KOPT-K1 (cell line): Measurements from ENCODE around the gene LDAH.

Experiments
- H3K27ac ChIP-seq: fragments of 200-600 bp; sonication (generic); 2 replicates; pipeline ENCODE4 v1.5.1; 2016; ENCODE audit warnings: antibody characterized with exemption, mild to moderate bottlenecking, low read depth, low read length; ENCODE audit not compliant: poor library complexity, severe bottlenecking
- H3K36me3 ChIP-seq: fragments of 200-600 bp; sonication (generic); 2 replicates; pipeline ENCODE4 v1.5.1; 2017; ENCODE audit warnings: antibody characterized with exemption, mild to moderate bottlenecking, low read length, moderate library complexity; ENCODE audit not compliant: insufficient read depth
- H3K9me3 ChIP-seq: fragments of 200-600 bp; sonication (generic); 2 replicates; pipeline ENCODE4 v1.5.1; 2017; ENCODE audit warnings: antibody characterized with exemption, low read length, mild to moderate bottlenecking; ENCODE audit not compliant: insufficient read depth, poor library complexity, severe bottlenecking

The LDAH gene

DNA sequence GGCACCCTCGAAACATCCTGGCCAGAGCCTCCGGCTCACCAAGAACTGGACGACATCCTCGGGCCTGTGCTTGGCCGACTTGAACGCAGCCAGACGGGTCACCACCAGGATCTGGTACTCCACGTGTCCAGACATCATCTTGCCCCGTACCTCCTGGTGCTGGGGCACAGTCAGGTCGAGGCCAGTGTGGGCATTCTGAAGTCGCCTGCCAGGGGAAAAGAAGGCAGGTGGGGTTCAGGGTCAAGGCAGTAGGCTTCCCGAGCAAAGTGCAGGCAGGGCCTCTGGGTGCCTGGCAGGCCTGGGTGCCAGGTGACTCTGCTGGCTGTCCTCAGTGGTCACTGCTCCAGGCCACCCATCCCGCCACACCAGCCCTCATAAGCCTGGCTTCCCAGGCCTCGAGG is 177.6 kb downstream of the LDAH start:
- no peaks in the 10 kb centered on the region for H3K36me3 ChIP-seq
- no peaks in the 10 kb centered on the region for H3K9me3 ChIP-seq
- H3K27ac ChIP-seq, result no peak overlapping the region

- Histone ChIP-seq H3K36me3 (no peaks in the 10 kb centered on the region), H3K27ac (no peak overlapping the region), H3K9me3 (no peaks in the 10 kb centered on the region)
Observed at GRCh38 chr2:20643826-20644225, 179.1 kb downstream of the LDAH start.

- Histone ChIP-seq H3K36me3 (no peaks in the 10 kb centered on the region), H3K27ac (no peak overlapping the region), H3K9me3 (no peaks in the 10 kb centered on the region)
Observed at GRCh38 chr2:20643060-20643459, 179.8 kb downstream of the LDAH start.

DNA sequence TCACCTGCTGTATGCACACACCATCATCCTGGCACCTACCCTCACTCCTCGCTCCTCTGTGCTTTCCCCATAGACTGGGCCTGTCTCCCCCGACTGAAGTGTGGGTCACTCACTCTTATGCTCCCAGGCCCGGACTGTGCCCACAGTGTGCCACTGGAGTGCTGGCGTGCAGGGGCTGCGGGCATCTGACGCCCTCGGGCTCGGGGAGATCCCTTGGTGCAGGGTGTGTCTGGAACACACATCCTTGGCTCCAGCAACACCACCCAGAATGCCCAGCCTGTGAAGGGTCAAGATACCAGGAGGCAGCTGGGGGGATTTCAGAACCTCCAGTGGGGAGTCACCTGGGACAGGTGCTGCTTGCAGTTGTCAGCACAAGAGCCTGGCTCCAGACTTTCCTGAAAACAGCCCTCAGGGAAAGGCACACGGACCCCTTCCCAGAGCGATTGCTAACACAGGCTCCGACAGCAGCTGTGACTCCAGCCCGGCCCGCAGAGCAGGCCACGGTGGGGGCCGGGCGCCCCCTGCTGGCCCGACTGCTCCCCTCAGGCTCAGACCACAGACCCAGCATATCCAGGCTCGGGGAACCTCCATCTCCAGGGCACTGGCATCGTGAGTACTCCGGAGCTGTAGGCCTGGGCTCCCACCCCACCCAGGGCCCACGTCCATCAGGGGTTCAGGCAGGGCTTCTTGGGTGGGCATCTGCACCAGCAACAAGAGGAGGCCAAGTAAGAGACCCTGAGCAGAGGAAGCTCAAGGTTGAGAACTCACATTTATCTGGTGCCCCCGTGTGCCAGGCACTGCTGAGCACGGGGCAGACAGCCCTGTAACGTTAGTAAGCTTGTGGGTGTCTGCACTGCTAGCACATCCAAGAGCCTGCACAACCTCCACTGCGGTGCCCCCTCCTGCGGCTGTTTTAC is 180.6 kb downstream of the LDAH start:
- Histone ChIP-seq H3K27ac (no peak overlapping the region), H3K36me3 (no peaks in the 10 kb centered on the region), H3K9me3 (no peaks in the 10 kb centered on the region)

DNA sequence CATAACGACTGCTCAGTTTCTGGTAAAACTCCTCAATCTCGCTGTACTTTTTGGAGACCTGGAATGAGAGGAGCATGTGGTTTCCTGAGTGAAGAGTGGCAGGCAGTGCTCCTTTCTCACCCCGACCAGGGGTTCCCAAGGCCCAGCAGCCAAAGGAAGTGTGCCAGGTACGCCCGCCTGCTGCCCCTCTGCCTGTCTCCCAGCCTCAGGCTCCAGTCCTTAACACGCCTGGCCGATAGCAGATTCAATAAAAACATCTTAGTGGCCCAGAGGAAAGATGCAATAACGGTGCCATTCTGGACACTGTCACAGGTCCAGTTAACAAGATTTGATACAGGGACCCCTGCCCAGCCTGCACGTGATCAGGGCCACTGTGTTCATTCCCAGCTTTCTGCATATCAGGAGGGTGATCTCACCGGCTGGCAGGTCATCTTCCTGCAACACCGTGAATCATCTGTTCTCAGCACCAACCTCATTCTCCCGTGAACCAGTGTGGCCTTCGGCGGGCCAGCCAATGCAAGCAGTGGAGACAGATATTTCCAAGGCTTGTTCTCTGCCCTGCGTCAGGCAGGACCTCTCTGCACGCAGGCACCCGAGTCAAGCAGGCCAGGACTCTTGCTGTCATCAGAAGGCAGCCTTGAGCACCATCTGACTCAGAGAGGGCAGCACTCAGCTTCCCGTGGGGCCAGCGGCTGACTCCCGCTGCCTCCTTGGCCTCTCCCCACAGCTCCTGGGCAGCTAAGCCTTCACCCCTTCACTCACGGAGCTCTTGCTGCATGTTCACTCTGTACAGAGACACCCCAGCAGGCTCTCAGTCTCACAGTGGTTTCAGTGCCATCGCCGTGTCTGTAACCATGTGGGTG is 181.5 kb downstream of the LDAH start:
- no peaks in the 10 kb centered on the region for H3K36me3 ChIP-seq
- no peak overlapping the region for H3K27ac ChIP-seq
- H3K9me3 ChIP-seq, result no peaks in the 10 kb centered on the region

DNA sequence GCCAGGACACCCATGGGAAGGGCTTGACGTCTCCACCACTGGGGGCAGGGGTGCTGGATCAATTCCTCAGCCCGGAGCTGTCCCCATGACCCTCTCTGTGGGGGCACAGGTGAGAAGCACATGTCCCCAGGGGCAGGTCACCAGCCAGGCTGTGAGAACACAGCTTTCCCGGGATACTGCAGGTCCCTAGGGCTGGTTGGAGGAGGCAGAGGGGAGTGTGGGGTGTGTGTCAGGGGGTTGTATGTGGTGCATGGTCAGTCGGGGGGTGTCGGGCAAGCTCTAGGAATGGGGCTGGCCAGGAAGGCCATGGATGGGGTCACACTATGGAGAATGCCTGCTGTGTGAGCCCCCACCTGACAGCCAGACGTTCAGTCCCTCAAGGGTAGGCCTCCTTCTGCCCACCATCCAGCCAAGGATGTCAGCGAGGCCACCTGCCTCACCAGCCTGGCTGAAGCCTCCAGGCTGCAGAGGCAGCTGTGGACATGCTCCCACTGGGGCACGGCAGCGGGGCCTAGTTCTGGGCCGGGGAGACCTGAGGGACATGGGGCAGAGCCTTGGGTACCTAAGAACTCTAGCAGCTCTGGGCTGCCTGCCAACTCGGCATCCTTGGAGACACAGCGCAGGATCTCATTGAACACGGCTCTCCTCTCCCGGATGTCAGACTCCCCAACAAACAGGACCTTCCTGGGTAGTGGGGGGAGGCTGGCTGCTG is 182.3 kb downstream of the LDAH start:
- Histone ChIP-seq H3K27ac (no peak overlapping the region), H3K36me3 (no peaks in the 10 kb centered on the region), H3K9me3 (no peaks in the 10 kb centered on the region)

- no peaks in the 10 kb centered on the region for H3K36me3 ChIP-seq
Observed at GRCh38 chr2:20638646-20639430, 184.1 kb downstream of the LDAH start.

GRCh38 chr2:20638014-20638413 is 184.9 kb downstream of the LDAH start:
- Histone ChIP-seq H3K36me3 (no peaks in the 10 kb centered on the region), H3K9me3 (no peaks in the 10 kb centered on the region), H3K27ac (no peak overlapping the region)

More at GRCh38 chr2:20638646-20639430, 184.1 kb downstream of the LDAH start:
- no peaks in the 10 kb centered on the region for H3K9me3 ChIP-seq
- H3K27ac ChIP-seq, result no peak overlapping the region

- no peaks in the 10 kb centered on the region for H3K9me3 ChIP-seq
- H3K36me3 ChIP-seq, result no peaks in the 10 kb centered on the region
- no peak overlapping the region for H3K27ac ChIP-seq
Observed at GRCh38 chr2:20637147-20637546, 185.8 kb downstream of the LDAH start.

GRCh38 chr2:20635675-20636584 is 187.0 kb downstream of the LDAH start:
- Histone ChIP-seq H3K9me3 (no peaks in the 10 kb centered on the region), H3K27ac (no peak overlapping the region), H3K36me3 (no peaks in the 10 kb centered on the region)

DNA sequence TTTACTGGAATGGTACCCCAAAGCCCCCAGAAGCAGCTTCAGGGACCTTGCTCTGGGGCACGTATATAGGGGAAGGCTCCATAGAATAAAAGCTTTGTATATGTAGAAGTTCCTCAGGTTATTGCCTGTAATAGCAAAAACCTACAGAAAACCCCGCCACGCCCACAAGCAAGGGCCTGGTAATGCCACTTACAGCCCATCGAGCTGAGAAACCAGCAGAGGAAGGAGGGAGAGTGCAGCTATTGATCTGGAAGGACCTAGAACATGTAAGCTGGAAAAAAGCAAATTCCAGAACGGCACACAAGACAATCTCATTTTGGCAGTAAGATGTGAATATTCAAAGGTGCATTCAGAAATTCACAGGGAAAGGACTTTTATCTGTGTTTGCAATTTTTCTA is 187.8 kb downstream of the LDAH start:
- Histone ChIP-seq H3K9me3 (no peaks in the 10 kb centered on the region), H3K36me3 (no peaks in the 10 kb centered on the region), H3K27ac (no peak overlapping the region)

GRCh38 chr2:20634507-20635112 is 188.3 kb downstream of the LDAH start:
- Histone ChIP-seq H3K27ac (no peak overlapping the region), H3K36me3 (no peaks in the 10 kb centered on the region), H3K9me3 (no peaks in the 10 kb centered on the region)
